IMR-90 (cell line): ENCODE data around the gene RTCB. TPM values are rescaled to one million over a fixed set of nuclear protein-coding genes. Genes with fewer than 3 reads are reported as not detected.

Experiments used
- ATAC-seq: fragments of 200-7000 bp; cut with Tn5 transposase; 2 replicates; pipeline ENCODE4 v1.9.1; 2020; ENCODE audit warnings: low read depth, mild to moderate bottlenecking, moderate library complexity
- BruUV-seq: library from RNA; stranded (reverse); fragments of 400-500 nt; replicated peaks from 2 replicates; lab custom pipeline; 2021; lab: Mats Ljungman, UMichigan
- CTCF ChIA-PET: fragments of 300-600 bp; formaldehyde crosslinking; extraction: SDS; loops from one replicate; lab custom pipeline; 2021; ENCODE audit warnings: antibody characterized with exemption; lab: Yijun Ruan, JAX
- POLR2A ChIA-PET: fragments of 300-600 bp; sonication (Branson Sonifier 250); formaldehyde crosslinking; loops from one replicate; lab custom pipeline; 2022; ENCODE audit warnings: antibody characterized with exemption; ENCODE audit not compliant: unreplicated experiment; lab: Charles Lee
- DNase-seq: peaks from one replicate; pipeline ENCODE4 v3.0.0; 2013
- H2AFZ ChIP-seq: replicated peaks from 2 replicates; pipeline ENCODE3; 2013; ENCODE audit warnings: low read length, mild to moderate bottlenecking; ENCODE audit not compliant: poor library complexity
- H2AK5ac ChIP-seq: 2 replicates; pipeline ENCODE4 v1.6.1; 2013; ENCODE audit warnings: low read depth, low read length, inconsistent platforms
- H2AK9ac ChIP-seq: replicated peaks from 2 replicates; pipeline ENCODE3; 2013; ENCODE audit warnings: mild to moderate bottlenecking, low read depth, low read length, moderate library complexity; ENCODE audit not compliant: poor library complexity
- H2BK120ac ChIP-seq: 2 replicates; pipeline ENCODE4 v1.6.1; 2013; ENCODE audit warnings: low read depth, low read length, inconsistent platforms
- H2BK15ac ChIP-seq: 3 replicates; pipeline ENCODE4 v1.6.1; 2013; ENCODE audit warnings: low read depth, low read length, inconsistent platforms
- H2BK20ac ChIP-seq: 2 replicates; pipeline ENCODE4 v1.6.1; 2013; ENCODE audit warnings: low read depth, mild to moderate bottlenecking, inconsistent platforms, low read length, moderate library complexity
- H2BK5ac ChIP-seq: 2 replicates; pipeline ENCODE4 v1.6.1; 2013; ENCODE audit warnings: mild to moderate bottlenecking, low read depth, low read length, inconsistent platforms; ENCODE audit not compliant: poor library complexity, severe bottlenecking
- H3K14ac ChIP-seq: replicated peaks from 2 replicates; pipeline ENCODE4 v1.6.1; 2013; ENCODE audit warnings: low read depth, low read length, inconsistent platforms
- H3K18ac ChIP-seq: 2 replicates; pipeline ENCODE4 v1.6.1; 2013; ENCODE audit warnings: low read depth, low read length, control low read depth
- H3K23ac ChIP-seq: 2 replicates; pipeline ENCODE4 v1.6.1; 2013; ENCODE audit warnings: low read depth, low read length, inconsistent platforms
- H3K27ac ChIP-seq: 2 replicates; pipeline ENCODE4 v1.5.1; 2013; ENCODE audit warnings: mild to moderate bottlenecking, control low read depth, low read length; ENCODE audit not compliant: insufficient read depth
- H3K27me3 ChIP-seq: 2 replicates; pipeline ENCODE4 v1.6.1; 2013; ENCODE audit warnings: low read length; ENCODE audit not compliant: control insufficient read depth, insufficient read depth
- H3K36me3 ChIP-seq: 2 replicates; pipeline ENCODE4 v1.6.1; 2013; ENCODE audit warnings: low read length, mixed read lengths; ENCODE audit not compliant: control insufficient read depth, insufficient read depth
- H3K4ac ChIP-seq: 2 replicates; pipeline ENCODE4 v1.6.1; 2013; ENCODE audit warnings: low read depth, low read length, inconsistent platforms
- H3K4me1 ChIP-seq: 2 replicates; pipeline ENCODE4 v1.6.1; 2013; ENCODE audit warnings: low read length, mixed read lengths; ENCODE audit not compliant: control insufficient read depth, insufficient read depth
- H3K4me2 ChIP-seq: 2 replicates; pipeline ENCODE4 v1.6.1; 2013; ENCODE audit warnings: low read depth, mild to moderate bottlenecking, control low read depth, low read length, moderate library complexity
- H3K4me3 ChIP-seq: 2 replicates; pipeline ENCODE4 v1.5.1; 2013; ENCODE audit warnings: low read depth, mild to moderate bottlenecking, control low read depth, low read length, moderate library complexity; ENCODE audit not compliant: insufficient read depth
- H3K56ac ChIP-seq: 2 replicates; pipeline ENCODE4 v1.6.1; 2013; ENCODE audit warnings: low read length, inconsistent platforms; ENCODE audit not compliant: insufficient read depth; ENCODE audit errors: extremely low read depth
- H3K79me1 ChIP-seq, 2 experiments: 2 replicates each; pipeline ENCODE4 v1.6.1; 2013; ENCODE audit warnings: low read length in 2 of 2, inconsistent platforms in 1 of 2, low read depth in 1 of 2
- H3K9ac ChIP-seq: 2 replicates; pipeline ENCODE4 v1.6.1; 2013; ENCODE audit warnings: low read depth, low read length, control low read depth
- H3K9me1 ChIP-seq: 2 replicates; pipeline ENCODE4 v1.6.1; 2013; ENCODE audit warnings: low read length, inconsistent platforms; ENCODE audit not compliant: insufficient read depth
- H3K9me3 ChIP-seq: 2 replicates; pipeline ENCODE4 v1.6.1; 2013; ENCODE audit warnings: low read length; ENCODE audit not compliant: control insufficient read depth, insufficient read depth
- H4K20me1 ChIP-seq: 2 replicates; pipeline ENCODE4 v1.6.1; 2013; ENCODE audit warnings: low read length, inconsistent platforms; ENCODE audit not compliant: insufficient read depth
- H4K5ac ChIP-seq: 2 replicates; pipeline ENCODE4 v1.6.1; 2013; ENCODE audit warnings: mild to moderate bottlenecking, low read depth, low read length, control low read depth
- H4K8ac ChIP-seq, 2 experiments: 2 replicates each; pipeline ENCODE4 v1.6.1; 2013; ENCODE audit warnings: low read depth in 2 of 2, low read length in 2 of 2, control low read depth in 1 of 2, inconsistent platforms in 1 of 2
- H4K91ac ChIP-seq: 2 replicates; pipeline ENCODE4 v1.6.1; 2013; ENCODE audit warnings: low read depth, low read length, inconsistent platforms; ENCODE audit not compliant: insufficient read depth
- MAFK ChIP-seq: IDR thresholded peaks from 2 replicates; pipeline ENCODE4 v1.6.1; 2012; ENCODE audit warnings: low read depth, low read length, improper control_type of control experiment
- MAZ ChIP-seq: IDR thresholded peaks from 2 replicates; pipeline ENCODE4 v1.6.1; 2012; ENCODE audit warnings: low read depth, mild to moderate bottlenecking, low read length, improper control_type of control experiment, moderate library complexity, borderline replicate concordance
- SMC3 ChIP-seq: fragments of 150-350 bp; IDR thresholded peaks from 2 replicates; pipeline ENCODE4 v1.6.1; 2016; ENCODE audit warnings: low read depth, mild to moderate bottlenecking, antibody characterized with exemption, low read length, moderate library complexity
- WGBS, 2 experiments: methylation state at CpG; one replicate each; pipeline versions ENCODE4 v1.1.5 to v1.1.7; 2013; ENCODE audit warnings: missing lambda C conversion rate in 2 of 2; ENCODE audit not compliant: insufficient read length in 1 of 2; ENCODE audit errors: extremely low coverage in 2 of 2; 5-methylcytosine and 5-hydroxymethylcytosine counted together
- dilution Hi-C: fragments of 300-500 bp; cut with HindIII; formaldehyde crosslinking; loops from one replicate; pipeline ENCODE4 v1.14.3; 2018; ENCODE audit warnings: low sequenced_read_pairs; ENCODE audit not compliant: unreplicated experiment
- in situ Hi-C: fragments of 300-500 bp; cut with MboI; formaldehyde crosslinking; loops from 3 replicates; pipeline ENCODE4 v1.14.3; 2019; ENCODE audit warnings: low sequenced_read_pairs, inconsistent platforms, mixed read lengths
- intact Hi-C: fragments of 100-400 bp; cut with micrococcal nuclease; formaldehyde crosslinking; loops from 2 replicates; pipeline ENCODE4 v1.10.0; 2022
- polyA plus RNA-seq, 3 experiments: library from polyadenylated mRNA; depleted of rRNA; stranded (reverse); fragments of >200 nt; gene quantifications; 2 replicates each; pipeline ENCODE4 v1.2.3, GENCODE V29; 2012; ENCODE audit warnings: low replicate concordance in 1 of 3
- total RNA-seq: library from RNA; depleted of rRNA; stranded (reverse); fragments of >200 nt; gene quantifications from 2 replicates; pipeline ENCODE4 v1.2.3, GENCODE V29; 2012

The RTCB gene
- total and polyA plus RNA-seq, 2 of the 4 experiments (the other 2 are of a cell fraction) = 115 to 213 TPM

DNA sequence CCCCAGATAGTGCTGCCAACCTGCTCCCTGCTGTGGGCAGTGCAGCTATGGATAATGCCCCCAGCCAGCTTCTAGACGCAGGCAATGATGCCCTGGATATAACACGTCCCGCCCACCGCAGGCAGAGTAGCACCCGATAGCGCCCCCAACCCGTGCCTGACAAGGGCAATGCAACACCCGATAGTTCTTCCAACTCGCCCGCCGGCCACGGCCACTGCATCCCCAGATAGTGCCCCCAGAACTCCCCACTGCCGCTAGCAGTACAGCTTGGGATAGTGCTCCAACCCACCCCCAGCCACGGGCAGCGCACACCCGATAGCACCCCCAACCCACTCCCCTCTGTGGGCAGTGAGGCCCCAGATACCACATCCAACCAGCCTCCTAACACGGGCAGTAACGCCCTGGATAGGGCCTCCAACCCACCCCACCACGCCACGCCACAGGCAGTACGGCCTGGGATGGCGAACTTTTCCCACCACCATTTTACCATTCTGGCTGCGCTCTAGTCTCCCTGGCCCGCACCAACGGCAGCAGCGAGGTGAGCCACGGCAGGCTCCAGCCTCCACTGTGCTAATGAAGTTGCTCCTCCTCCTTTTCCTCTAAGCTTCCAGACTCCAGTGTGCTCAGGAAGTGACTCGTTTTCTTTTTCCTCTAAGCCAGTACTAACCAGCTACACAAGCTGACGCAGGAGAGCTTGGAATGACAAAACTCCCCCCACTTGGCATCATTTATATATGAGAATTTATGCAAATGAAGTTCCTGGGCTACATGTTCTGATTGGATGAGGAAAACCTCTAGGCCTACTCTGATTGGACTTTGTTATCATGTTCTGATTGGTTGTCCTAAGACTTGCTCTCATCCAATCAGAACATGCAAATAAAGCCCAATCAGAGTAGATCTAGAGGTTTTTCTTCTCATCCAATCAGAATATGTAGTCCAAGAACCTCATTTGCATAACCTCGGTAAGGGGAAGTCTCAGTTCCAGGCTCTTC lies 57.4 kb downstream of the RTCB start:
- no peak overlapping the region for H2AK9ac ChIP-seq
- no peak overlapping the region for H3K14ac ChIP-seq
- H3K9me1 ChIP-seq = no peaks in the 10 kb centered on the region
- peak overlapping the region; percentile 43 for H2AFZ ChIP-seq
- ATAC-seq (no peak), DNase-seq (peak; percentile 67)
- no TSS peak for BruUV-seq
- H3K4me2 ChIP-seq = no peak overlapping the region
- WGBS, 2 experiments = 96% methylated on average over 9 of the region's 30 CpGs; no CpG with 5 or more reads in 1 of the 2 experiments
- POLR2A ChIA-PET = no interaction called here
- H4K20me1 ChIP-seq = no peaks in the 10 kb centered on the region
- 0 out of 2 replicates have a peak, but pooled peaks cover 2% of the 10 kb centered on the region for H3K27me3 ChIP-seq
- H4K8ac ChIP-seq = no peak overlapping the region
- intact Hi-C loops = no loop called here
- in situ Hi-C loops = no loop called here
- CTCF ChIA-PET = no interaction called here
- no peaks in the 10 kb centered on the region for H3K79me1 ChIP-seq
- H3K56ac ChIP-seq = no peak overlapping the region
- no peak overlapping the region for H4K5ac ChIP-seq
- H3K18ac ChIP-seq = no peak overlapping the region
- H2BK15ac ChIP-seq = no peak overlapping the region
- H3K4me3 ChIP-seq = no peak overlapping the region
- dilution Hi-C loops = no loop called here
- no peak overlapping the region for H2BK120ac ChIP-seq
- no peak overlapping the region for H3K23ac ChIP-seq
- TF ChIP-seq MAZ (no peak), MAFK (no peak), SMC3 (no peak)
- H2AK5ac ChIP-seq = no peak overlapping the region
- H3K27ac ChIP-seq = no peak overlapping the region
- H3K4me1 ChIP-seq = no peaks in the 10 kb centered on the region
- no peak overlapping the region for H3K4ac ChIP-seq
- H3K36me3 ChIP-seq = no peaks in the 10 kb centered on the region
- H3K9ac ChIP-seq = no peak overlapping the region
- H2BK5ac ChIP-seq = no peak overlapping the region
- H2BK20ac ChIP-seq = no peak overlapping the region
- no peaks in the 10 kb centered on the region for H3K9me3 ChIP-seq
- no peak overlapping the region for H4K91ac ChIP-seq
